Effector memory CD8-positive, alpha-beta T cell (primary cell): ENCODE results near the gene PPFIBP1.

Experiments used
- ATAC-seq: fragments of 150-1000 bp; cut with Tn5 transposase; replicated peaks from 2 replicates; pipeline ENCODE4 v1.10.0; 2021; ENCODE audit warnings: mild to moderate bottlenecking, moderate library complexity
- DNase-seq, 3 experiments: peaks; one replicate each; pipeline ENCODE4 v3.0.0; 2021
- H3K27ac Mint-ChIP-seq, 2 donors: one replicate each; pipeline ENCODE4 v1.8.0; 2022; ENCODE audit warnings: mild to moderate bottlenecking in 2 of 2, mixed read lengths in 2 of 2, moderate library complexity in 2 of 2
- H3K27me3 Mint-ChIP-seq, 2 donors: one replicate each; pipeline ENCODE4 v1.8.0; 2022; ENCODE audit warnings: mixed read lengths in 2 of 2
- H3K36me3 Mint-ChIP-seq: one replicate; pipeline ENCODE4 v1.8.0; 2022; ENCODE audit warnings: mild to moderate bottlenecking, moderate library complexity, mixed read lengths; ENCODE audit not compliant: insufficient read depth
- H3K4me1 Mint-ChIP-seq, 2 donors: one replicate each; pipeline ENCODE4 v1.8.0; 2022; ENCODE audit warnings: low read depth in 2 of 2, mixed read lengths in 2 of 2
- H3K4me3 Mint-ChIP-seq, 2 donors: one replicate each; pipeline ENCODE4 v1.8.0; 2022; ENCODE audit warnings: mild to moderate bottlenecking in 2 of 2, mixed read lengths in 2 of 2, moderate library complexity in 2 of 2
- H3K9me3 Mint-ChIP-seq, 2 donors: one replicate each; pipeline ENCODE4 v1.8.0; 2022; ENCODE audit warnings: mixed read lengths in 2 of 2

The PPFIBP1 gene

DNA sequence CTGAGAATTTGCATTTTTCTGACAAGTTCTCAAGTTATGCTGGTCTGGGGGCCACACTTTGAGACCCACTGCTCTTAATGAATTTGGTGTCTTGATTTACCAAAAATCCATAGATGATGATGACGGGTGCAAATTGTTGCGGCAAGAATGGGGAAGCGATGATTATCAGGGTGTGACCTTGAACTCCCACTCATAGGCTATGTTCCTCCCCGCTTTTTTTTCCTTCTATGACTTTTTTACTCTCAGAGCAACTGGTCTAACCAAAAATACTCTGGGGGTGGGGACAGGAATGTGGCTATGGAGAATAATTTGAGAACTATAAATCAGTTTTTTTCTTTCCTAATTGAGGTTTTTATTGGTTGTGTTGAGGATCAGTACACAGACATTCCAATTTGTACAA is 83.6 kb downstream of the PPFIBP1 start:
- H3K9me3 Mint-ChIP-seq: peaks cover 0 to 1% of the 10 kb centered on the region in 2 donors
- H3K36me3 Mint-ChIP-seq: no peaks in the 10 kb centered on the region
- no peak for ATAC-seq
- no peak overlapping the region for H3K4me3 Mint-ChIP-seq
- H3K27ac Mint-ChIP-seq: no peak overlapping the region
- H3K27me3 Mint-ChIP-seq: peaks cover 0 to 15% of the 10 kb centered on the region in 2 donors
- no peak for DNase-seq
- no peaks in the 10 kb centered on the region for H3K4me1 Mint-ChIP-seq

DNA sequence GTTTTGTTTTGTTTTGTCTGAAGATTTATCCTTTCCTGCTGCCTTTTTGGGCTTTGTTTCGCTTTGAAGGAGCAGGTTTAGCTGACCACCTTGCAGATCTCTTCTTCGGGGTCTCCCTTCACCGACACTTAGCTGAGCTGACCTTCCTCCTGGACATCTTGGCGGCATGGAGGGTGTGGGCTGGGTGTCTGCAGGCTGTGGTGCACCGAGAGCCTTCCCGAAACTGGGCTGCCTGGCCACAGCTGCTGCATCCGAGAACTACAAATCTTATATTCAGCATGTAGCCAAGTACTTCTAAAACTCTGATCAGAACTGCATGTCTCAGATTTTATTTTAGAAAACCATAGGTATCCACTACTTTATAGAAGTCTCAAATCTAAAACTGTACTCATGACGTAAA is 84.9 kb downstream of the PPFIBP1 start:
- peaks cover 0 to 20% of the 10 kb centered on the region in 2 donors for H3K27me3 Mint-ChIP-seq
- no peaks in the 10 kb centered on the region for H3K4me1 Mint-ChIP-seq
- ATAC-seq: no peak
- no peak for DNase-seq
- no peaks in the 10 kb centered on the region for H3K36me3 Mint-ChIP-seq
- no peak overlapping the region for H3K4me3 Mint-ChIP-seq
- H3K27ac Mint-ChIP-seq: no peak overlapping the region
- H3K9me3 Mint-ChIP-seq: peaks cover 0 to 1% of the 10 kb centered on the region in 2 donors

DNA sequence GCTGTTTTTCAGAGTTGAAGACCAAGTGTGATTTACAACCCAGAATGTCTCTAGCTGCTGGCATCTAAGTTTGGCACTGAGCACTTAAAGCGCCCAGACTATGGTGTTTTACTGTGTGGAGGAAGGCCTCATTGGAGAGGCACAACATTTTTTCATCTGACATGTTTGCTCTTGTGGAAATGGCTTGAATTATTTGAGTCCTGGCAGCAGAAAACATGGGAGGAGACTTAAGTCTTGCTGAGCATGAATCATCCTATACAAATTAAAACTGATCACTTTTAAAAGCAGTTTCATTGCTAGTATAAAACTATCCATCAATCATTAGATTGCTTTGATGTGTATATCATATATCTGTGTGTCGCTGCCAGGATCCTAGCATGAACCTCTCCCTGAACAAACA is 86.4 kb downstream of the PPFIBP1 start:
- Mint-ChIP-seq H3K27me3 (peaks cover 0 to 22% of the 10 kb centered on the region in 2 donors), H3K4me3 (no peak overlapping the region), H3K9me3 (no peaks in the 10 kb centered on the region), H3K4me1 (no peaks in the 10 kb centered on the region), H3K36me3 (no peaks in the 10 kb centered on the region), H3K27ac (no peak overlapping the region)
- no peak for ATAC-seq
- DNase-seq: no peak

DNA sequence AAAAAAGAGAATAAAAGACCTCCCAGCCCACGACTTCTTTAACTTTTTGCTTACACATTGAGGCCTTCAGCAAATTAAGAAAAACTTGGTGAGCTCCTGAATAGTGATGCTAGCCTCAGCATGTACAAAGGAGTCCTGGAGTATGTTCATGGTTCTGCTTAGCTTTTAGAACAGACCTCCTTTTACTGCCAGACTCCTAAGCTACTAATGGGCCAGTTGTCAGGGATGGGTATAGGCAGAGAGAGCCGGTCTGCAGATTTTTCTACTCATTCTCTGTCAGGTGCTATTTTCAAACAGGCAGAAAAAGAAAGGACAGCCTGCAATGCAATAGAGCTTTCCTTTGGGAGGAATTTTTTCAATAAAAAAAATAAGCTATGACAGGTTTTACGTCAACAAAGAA is 90.4 kb downstream of the PPFIBP1 start:
- Mint-ChIP-seq H3K36me3 (no peaks in the 10 kb centered on the region), H3K27me3 (peaks cover 0 to 25% of the 10 kb centered on the region in 2 donors), H3K27ac (no peak overlapping the region), H3K4me3 (no peak overlapping the region), H3K4me1 (no peaks in the 10 kb centered on the region), H3K9me3 (no peaks in the 10 kb centered on the region)
- DNase-seq (no peak), ATAC-seq (no peak)

DNA sequence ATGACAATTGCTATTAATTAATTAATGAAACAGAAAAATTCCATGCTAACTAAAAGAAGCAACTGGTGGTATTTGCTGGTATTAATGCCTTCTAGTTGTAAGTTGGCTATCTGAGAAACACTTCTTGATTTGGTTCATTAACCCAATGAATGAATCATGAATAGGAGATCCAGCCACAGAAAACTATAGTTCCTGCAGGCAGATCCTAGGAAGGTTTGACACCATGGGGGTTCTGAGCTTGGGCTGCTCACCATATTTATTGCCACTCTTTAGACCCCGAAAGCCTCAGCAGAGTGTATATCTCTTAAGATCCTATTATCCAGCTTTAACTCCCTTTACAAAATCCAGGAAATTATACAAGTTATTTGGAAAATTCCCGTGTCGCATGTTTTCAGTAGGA is 90.9 kb downstream of the PPFIBP1 start:
- Mint-ChIP-seq H3K9me3 (no peaks in the 10 kb centered on the region), H3K36me3 (no peaks in the 10 kb centered on the region), H3K4me3 (no peak overlapping the region), H3K27me3 (peaks cover 0 to 23% of the 10 kb centered on the region in 2 donors), H3K27ac (no peak overlapping the region), H3K4me1 (no peaks in the 10 kb centered on the region)
- no peak for DNase-seq
- ATAC-seq: no peak

DNA sequence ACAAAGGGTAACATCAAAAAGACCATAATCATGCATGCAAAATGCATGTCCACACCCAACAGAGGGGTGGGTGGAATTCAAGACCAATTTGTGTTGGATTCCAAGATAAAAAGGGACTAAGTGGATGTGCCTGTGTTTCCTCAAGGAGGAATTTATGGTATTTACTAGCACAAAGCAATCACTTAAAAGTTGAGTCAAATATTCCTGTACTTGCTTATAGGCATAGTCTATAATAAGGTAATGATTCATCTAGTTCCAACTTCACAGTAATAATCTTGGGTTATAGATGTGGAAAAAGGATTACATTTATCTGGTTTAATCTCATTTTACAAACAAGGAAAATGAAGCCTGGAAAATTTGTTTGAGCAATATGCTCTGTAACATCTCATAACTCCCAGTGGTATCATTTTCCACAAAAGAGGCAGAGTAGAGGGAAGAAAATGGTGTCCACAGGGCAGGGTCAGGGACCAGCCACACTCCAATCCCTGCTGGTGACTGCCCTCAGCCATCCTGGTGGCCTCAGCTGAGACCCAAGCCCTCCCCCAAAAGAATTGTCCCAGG is 91.4 kb downstream of the PPFIBP1 start:
- H3K27me3 Mint-ChIP-seq: peaks cover 0 to 28% of the 10 kb centered on the region in 2 donors
- no peak overlapping the region for H3K4me3 Mint-ChIP-seq
- no peaks in the 10 kb centered on the region for H3K9me3 Mint-ChIP-seq
- no peaks in the 10 kb centered on the region for H3K4me1 Mint-ChIP-seq
- no peak overlapping the region for H3K27ac Mint-ChIP-seq
- DNase-seq (no peak), ATAC-seq (no peak)
- H3K36me3 Mint-ChIP-seq: no peaks in the 10 kb centered on the region

DNA sequence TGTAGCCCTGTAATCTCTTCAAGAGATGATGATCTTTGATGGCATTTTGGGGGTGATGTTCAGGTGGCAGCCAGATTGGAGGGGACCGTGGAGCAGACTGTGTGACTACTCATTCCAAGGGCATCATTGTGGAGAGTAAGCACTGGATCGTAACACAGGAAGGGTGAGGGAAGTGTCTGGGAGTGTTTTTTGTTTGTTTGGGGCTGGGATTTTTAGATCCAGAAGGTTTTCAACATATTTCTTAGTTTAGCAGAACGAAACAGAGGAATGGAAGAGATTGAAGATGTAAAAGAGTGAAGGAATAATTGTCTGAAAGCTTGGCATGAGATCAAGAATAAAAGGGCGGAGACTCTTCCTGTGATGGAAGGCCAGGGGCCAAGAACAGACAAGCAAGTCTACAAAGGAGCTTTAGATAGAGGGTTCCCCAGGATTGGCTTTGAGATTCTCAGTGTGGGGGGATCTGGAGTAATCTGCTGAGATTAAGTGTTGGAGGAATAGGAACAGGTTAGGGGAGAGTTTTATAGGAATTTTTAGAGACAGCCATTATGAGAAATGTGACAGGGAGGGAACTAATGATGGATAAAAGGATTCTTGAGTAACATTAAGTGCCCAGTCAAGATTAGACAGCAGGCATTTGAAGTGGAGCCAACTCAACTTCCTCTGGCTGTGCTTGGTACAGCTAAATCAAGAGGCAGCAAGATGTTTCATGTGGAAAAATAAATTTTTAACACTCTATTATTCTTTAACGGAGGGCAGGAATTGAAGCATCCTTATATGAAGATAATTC is 92.5 kb downstream of the PPFIBP1 start:
- no peaks in the 10 kb centered on the region for H3K9me3 Mint-ChIP-seq
- H3K27ac Mint-ChIP-seq: no peak overlapping the region
- DNase-seq: no peak
- H3K27me3 Mint-ChIP-seq: peaks cover 0 to 28% of the 10 kb centered on the region in 2 donors
- ATAC-seq: no peak
- H3K4me1 Mint-ChIP-seq: no peaks in the 10 kb centered on the region
- no peak overlapping the region for H3K4me3 Mint-ChIP-seq
- no peaks in the 10 kb centered on the region for H3K36me3 Mint-ChIP-seq

DNA sequence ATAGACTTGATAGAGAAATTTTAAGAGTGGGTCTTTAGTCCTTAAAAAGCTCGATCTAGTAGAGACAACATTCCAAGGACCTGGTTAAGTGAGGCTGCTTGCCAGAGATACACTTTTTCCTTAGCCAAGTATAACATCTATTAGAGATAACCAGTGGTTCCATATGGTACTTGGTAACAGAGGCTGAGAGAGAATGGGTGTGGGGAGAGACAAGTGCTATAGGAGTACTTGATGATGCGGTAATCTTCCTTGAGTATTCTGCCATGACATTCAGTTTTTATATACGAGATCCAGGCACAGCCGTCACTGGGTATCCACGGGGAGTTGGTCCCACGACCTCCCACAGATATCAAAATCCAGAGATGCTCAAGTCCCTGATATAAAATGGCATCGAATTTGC is 94.8 kb downstream of the PPFIBP1 start:
- no peak overlapping the region for H3K4me3 Mint-ChIP-seq
- H3K36me3 Mint-ChIP-seq: no peaks in the 10 kb centered on the region
- no peaks in the 10 kb centered on the region for H3K4me1 Mint-ChIP-seq
- ATAC-seq (no peak), DNase-seq (no peak)
- H3K9me3 Mint-ChIP-seq: no peaks in the 10 kb centered on the region
- peaks cover 0 to 20% of the 10 kb centered on the region in 2 donors for H3K27me3 Mint-ChIP-seq
- H3K27ac Mint-ChIP-seq: no peak overlapping the region

DNA sequence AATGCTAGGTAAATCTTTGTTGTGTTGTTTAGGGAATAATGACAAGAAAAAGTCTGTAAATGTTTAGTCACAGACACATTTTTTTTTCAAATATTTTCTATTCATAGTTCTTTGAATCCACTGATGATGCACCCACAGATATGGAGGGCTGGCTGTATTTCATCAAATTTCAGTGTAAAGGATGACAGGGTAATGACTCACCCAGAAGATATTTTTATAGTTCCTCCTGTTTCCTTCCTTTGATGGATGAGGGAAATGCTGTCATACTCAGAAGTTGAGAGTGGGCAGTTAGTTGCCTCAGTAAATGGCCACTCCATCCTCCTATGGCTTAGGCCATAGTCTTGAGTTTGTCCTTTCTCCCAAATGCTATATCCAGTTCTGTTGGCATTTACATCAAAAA is 95.3 kb downstream of the PPFIBP1 start:
- no peak for DNase-seq
- no peak for ATAC-seq

DNA sequence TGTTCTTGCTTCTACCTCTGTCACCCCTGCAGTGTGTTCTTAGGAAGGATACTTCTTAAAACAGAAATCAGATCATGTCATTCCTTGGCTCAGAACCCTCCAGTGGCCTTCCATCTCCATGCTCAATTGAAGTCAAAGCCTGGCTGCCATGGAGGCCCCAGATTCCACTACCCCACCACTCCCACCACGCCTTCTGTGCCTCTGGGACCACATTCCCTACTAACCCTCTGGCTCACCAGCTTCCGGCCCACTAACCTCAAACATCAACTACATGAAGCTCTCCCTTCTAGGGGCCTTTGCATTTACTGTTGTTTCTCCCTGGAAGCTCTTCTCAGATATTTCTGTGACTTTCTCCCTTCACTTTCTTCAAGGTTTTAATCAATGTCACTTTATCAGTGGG is 96.1 kb downstream of the PPFIBP1 start:
- H3K36me3 Mint-ChIP-seq: no peaks in the 10 kb centered on the region
- DNase-seq: no peak
- H3K27me3 Mint-ChIP-seq: peaks cover 0 to 15% of the 10 kb centered on the region in 2 donors
- no peak for ATAC-seq
- H3K27ac Mint-ChIP-seq: no peak overlapping the region
- H3K9me3 Mint-ChIP-seq: no peaks in the 10 kb centered on the region
- H3K4me3 Mint-ChIP-seq: no peak overlapping the region
- no peaks in the 10 kb centered on the region for H3K4me1 Mint-ChIP-seq

More for the DNA sequence above, 95.3 kb downstream of the PPFIBP1 start:
- Mint-ChIP-seq H3K4me1 (no peaks in the 10 kb centered on the region), H3K36me3 (no peaks in the 10 kb centered on the region), H3K27me3 (peaks cover 0 to 15% of the 10 kb centered on the region in 2 donors), H3K27ac (no peak overlapping the region), H3K4me3 (no peak overlapping the region), H3K9me3 (no peaks in the 10 kb centered on the region)

DNA sequence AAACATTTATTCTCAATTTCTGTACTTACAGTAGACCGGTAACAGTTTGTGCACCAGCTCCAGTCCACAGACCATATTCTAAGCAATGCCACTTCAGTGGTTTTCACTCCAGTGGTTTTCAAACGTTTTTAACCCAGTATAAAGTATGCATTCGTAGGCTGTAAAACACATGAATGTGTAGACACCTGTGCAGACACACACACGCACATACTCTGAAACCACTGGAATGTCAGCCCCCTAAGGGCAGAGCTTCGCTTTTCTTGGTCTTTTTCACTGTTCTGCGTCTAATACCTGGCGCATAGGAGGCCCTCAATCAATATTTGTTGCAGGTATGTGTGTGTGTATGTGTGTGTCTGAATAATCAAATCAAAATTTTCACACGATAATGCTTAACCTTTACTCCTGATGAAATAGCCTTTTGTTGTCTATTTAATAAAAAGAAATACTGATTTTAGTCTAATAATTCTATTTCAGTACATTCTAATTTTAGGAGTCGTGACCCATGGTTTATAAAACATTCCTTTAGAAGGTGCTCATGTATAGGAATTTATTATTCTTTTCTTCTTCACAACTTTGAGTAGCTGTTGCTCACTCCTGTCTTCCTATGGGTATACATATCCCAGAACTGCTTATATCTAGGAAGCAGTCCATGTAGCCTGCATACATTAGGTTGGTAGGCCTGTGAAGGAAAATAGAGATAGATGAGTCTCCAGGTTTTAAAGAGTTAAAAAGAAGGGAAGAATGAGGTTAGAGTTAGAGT is 98.6 kb downstream of the PPFIBP1 start:
- no peak overlapping the region for H3K4me3 Mint-ChIP-seq
- H3K27ac Mint-ChIP-seq: no peak overlapping the region
- DNase-seq (no peak), ATAC-seq (no peak)
- H3K27me3 Mint-ChIP-seq: peaks cover 0 to 5% of the 10 kb centered on the region in 2 donors
- no peaks in the 10 kb centered on the region for H3K36me3 Mint-ChIP-seq
- no peaks in the 10 kb centered on the region for H3K9me3 Mint-ChIP-seq
- no peaks in the 10 kb centered on the region for H3K4me1 Mint-ChIP-seq

DNA sequence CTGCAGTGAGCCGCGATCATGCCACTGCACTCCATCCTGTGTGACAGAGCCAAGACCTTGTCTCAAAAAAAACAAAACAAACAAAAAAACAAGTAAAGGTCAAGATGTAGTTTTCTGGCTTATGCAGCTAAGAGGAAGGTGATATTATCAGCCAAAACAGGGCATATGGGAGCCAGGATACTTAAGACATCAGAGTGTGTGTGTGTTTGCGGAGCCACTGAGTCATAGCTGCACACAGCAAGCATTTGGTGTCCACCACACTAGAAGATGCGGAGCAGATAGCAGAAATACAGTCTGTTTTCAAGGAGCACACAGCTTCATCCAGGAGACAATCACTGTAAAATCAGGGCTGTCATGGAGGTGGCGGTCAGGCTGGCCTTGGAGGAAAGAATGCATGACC is 99.6 kb downstream of the PPFIBP1 start:
- no peaks in the 10 kb centered on the region for H3K36me3 Mint-ChIP-seq
- no peak overlapping the region for H3K4me3 Mint-ChIP-seq
- DNase-seq (no peak), ATAC-seq (no peak)
- H3K27me3 Mint-ChIP-seq: peaks cover 0 to 5% of the 10 kb centered on the region in 2 donors
- no peaks in the 10 kb centered on the region for H3K4me1 Mint-ChIP-seq
- no peak overlapping the region for H3K27ac Mint-ChIP-seq
- no peaks in the 10 kb centered on the region for H3K9me3 Mint-ChIP-seq

DNA sequence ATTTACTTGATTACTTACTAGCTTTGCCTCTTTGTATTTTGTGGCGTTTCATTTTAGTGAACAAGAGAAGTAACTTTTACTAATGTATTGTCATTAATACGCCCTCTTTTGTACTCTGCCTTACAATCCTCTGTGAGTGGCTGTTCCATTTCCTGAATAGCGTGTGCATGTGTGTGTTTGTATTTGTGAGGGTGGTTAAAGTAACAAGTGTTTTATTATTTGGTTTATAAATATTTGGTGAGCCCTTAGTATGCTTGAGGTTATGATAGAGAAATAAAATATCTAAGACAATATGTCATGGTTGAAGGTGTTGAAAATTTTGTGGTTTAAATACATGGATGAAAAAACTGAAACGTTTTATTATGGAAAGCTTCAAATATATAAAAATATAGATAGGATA is 100.6 kb downstream of the PPFIBP1 start:
- H3K27me3 Mint-ChIP-seq: peaks cover 0 to 5% of the 10 kb centered on the region in 2 donors

More for the DNA sequence above, 100.6 kb downstream of the PPFIBP1 start:
- Mint-ChIP-seq H3K27ac (no peak overlapping the region), H3K36me3 (no peaks in the 10 kb centered on the region), H3K4me1 (no peaks in the 10 kb centered on the region), H3K4me3 (no peak overlapping the region), H3K9me3 (no peaks in the 10 kb centered on the region)
- DNase-seq (no peak), ATAC-seq (no peak)
